ENCODE data around the gene TRPM5. TPM values are rescaled to one million over a fixed set of nuclear protein-coding genes. Genes with fewer than 3 reads are reported as not detected.

TRPM5 gene
- total RNA-seq, 1 experiment from 2014 or later = 0.07 TPM

- no peak for TF ChIP-seq ZNF416 (CRISPR knock-in tag; IDR thresholded peaks at IDR 0.05)
Observed at GRCh38 chr11:2471804-2472096, 27.4 kb upstream of the TRPM5 start (continued).

- Mint-ChIP-seq H3K4me3 (no peak overlapping the region), H3K27ac (no peak overlapping the region), H3K4me1 (no peaks in the 10 kb centered on the region), H3K9me3 (peaks cover 8% of the 10 kb centered on the region), H3K36me3 (no peaks in the 10 kb centered on the region), H3K27me3 (ENCODE audit: low read depth) (peaks cover 69% of the 10 kb centered on the region)
- CTCF ChIA-PET = no interaction called here
- POLR2A ChIA-PET = no interaction called here
- no peak for ATAC-seq
- no peak for DNase-seq (ENCODE audit: low spot score)
- TF ChIP-seq ZNF281 (CRISPR knock-in tag; IDR thresholded peaks at IDR 0.05) = no peak
- no peak for TF ChIP-seq CTCF (IDR thresholded peaks at IDR 0.05)
- no peak for TF ChIP-seq ZNF263 (CRISPR knock-in tag; IDR thresholded peaks at IDR 0.05; ENCODE audit: low read depth)
- TF ChIP-seq HMGA2 (CRISPR knock-in tag; IDR thresholded peaks at IDR 0.05) = no peak
- no peak for TF ChIP-seq NFATC4 (CRISPR knock-in tag; IDR thresholded peaks at IDR 0.05)
- TF ChIP-seq CREM (CRISPR knock-in tag; IDR thresholded peaks at IDR 0.05) = no peak
- TF ChIP-seq IRF1 (CRISPR knock-in tag; IDR thresholded peaks at IDR 0.05) = no peak
- no peak for TF ChIP-seq ARID4B (CRISPR knock-in tag; IDR thresholded peaks at IDR 0.05; ENCODE audit: borderline replicate concordance)
- no peak for TF ChIP-seq ETV6 (CRISPR knock-in tag; IDR thresholded peaks at IDR 0.05)
- TF ChIP-seq GRHL2 (CRISPR knock-in tag; IDR thresholded peaks at IDR 0.05; ENCODE audit: insufficient replicate concordance, severe bottlenecking) = no peak
- no peak for TF ChIP-seq GTF2I (CRISPR knock-in tag; conservative IDR thresholded peaks at IDR 0.05)
- no peak for TF ChIP-seq PREB (CRISPR knock-in tag; IDR thresholded peaks at IDR 0.05; ENCODE audit: borderline replicate concordance)
- no peak for TF ChIP-seq ZBTB21 (CRISPR knock-in tag; IDR thresholded peaks at IDR 0.05; ENCODE audit: borderline replicate concordance)
- no peak for TF ChIP-seq FOXP4 (CRISPR knock-in tag; IDR thresholded peaks at IDR 0.05)
- no peak for TF ChIP-seq ZNF138 (CRISPR knock-in tag; conservative IDR thresholded peaks at IDR 0.05)
- TF ChIP-seq CDX4 (CRISPR knock-in tag; IDR thresholded peaks at IDR 0.05; ENCODE audit: borderline replicate concordance) = no peak
- TF ChIP-seq GABPB1 (CRISPR knock-in tag; IDR thresholded peaks at IDR 0.05) = no peak
- no peak for TF ChIP-seq ZNF396 (CRISPR knock-in tag; IDR thresholded peaks at IDR 0.05; ENCODE audit: borderline replicate concordance)
- TF ChIP-seq E2F4 (CRISPR knock-in tag; IDR thresholded peaks at IDR 0.05; ENCODE audit: borderline replicate concordance, low read depth) = no peak
Observed at GRCh38 chr11:2471048-2471803, 26.9 kb upstream of the TRPM5 start.

Data from WTC11 (cell line).